Activated CD4-positive, alpha-beta T cell treated with anti-CD3 and anti-CD28 coated beads for 24 hours (primary cell): Measurements from ENCODE around the gene TACC2.
"Not testable (repeated sequence)": the region's sequence is repeated elsewhere in the genome, so short reads cannot be mapped to it uniquely, and the experiment has no call there.

Source experiments
- DNase-seq, 2 donors: peaks; one replicate each; pipeline ENCODE4 v3.0.0-alpha.2; 2020; ENCODE audit warnings: low read depth in 2 of 2

TACC2 gene

GRCh38 chr10:121978511-121978910 is 10.5 kb upstream of the TACC2 start:
- no peak for DNase-seq

- DNase-seq, result no peak
Observed at GRCh38 chr10:121981346-121981745, 7.6 kb upstream of the TACC2 start.

- no peak for DNase-seq
Observed at GRCh38 chr10:121983852-121984251, 5.1 kb upstream of the TACC2 start.

DNA sequence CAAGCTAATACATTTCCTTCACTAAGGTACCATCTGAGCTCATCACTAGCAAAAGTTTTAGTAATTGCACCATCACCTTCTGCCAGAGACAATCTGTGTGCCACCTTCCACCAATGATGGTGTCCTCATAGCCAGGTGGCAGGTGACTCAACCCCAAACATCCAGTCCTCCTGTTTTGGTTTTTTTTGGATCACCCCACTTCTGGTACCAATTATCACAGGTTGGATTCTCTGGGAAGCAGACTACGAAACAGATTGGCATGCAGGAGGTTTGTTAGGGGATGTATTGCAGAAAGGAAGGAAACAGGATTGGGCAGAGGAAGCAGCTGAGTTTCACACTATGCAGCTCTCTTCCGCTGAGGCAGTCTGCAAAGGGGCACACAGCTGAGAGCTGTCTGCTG is 4.5 kb upstream of the TACC2 start:
- DNase-seq, result no peak

- no peak for DNase-seq
Observed at GRCh38 chr10:121990015-121990677, 1.2 kb downstream of the TACC2 start.

DNA sequence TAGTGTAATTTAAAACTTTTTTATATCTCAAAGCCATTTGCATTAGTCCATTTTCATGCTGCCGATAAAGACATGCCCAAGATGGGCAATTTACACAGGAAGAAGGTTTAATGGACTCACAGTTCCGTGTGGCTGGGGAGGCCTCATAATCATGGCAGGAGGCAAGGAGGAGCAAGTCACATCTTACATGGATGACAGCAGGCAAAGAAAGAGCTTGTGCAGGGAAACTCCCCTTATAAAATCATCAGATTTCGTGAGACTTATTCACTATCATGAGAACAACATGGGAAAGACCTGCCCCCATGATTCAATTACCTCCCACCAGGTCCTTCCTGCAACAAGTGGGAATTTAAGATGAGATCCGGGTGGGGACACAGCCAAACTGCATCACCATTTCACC is 2.8 kb downstream of the TACC2 start:
- DNase-seq, result not testable (repeated sequence)

DNA sequence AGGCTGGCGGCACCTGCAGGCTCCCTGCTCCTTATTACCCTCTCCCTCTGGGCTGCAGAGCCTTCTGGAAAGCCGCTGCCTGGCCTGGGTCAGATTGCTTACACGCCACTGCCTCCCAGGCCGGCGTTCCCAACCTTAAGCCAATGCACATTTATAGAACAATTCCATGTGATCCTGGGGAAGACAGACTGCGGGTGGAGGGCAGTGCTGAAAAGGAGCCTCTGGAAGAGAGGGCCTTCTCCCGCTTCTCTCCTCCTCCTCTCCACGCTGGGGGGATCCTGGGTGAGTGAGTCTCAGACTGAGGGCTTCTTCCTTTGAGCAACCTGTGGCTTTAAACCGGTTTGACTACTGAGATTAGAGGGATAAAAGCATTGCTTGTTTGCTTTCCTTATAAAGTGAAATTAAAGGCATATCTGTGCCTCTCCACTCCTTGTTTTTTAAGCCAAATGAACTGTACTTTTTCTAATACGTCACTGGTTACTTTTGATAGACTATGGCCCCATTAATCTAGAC is 5.5 kb downstream of the TACC2 start:
- DNase-seq, result no peak

DNA sequence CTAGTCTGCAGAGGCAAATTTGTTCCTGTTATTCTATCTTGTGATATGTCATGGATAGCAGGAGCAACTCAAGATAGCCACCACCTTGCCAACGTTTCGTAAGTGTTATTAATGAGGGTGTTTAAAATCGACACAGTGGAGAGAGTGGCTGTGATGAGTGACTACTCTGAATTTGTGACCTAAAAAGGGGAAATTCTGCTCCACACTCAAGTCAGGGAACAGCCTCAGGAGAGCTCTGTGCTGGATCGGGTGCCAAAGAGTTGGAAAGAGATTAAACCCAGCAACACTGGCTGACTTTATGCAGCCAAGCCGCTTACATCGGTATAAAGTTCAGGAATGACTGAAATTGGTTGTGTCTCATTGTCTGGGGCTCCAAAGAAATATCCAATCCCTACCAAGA is 9.5 kb downstream of the TACC2 start:
- no peak for DNase-seq

- no peak for DNase-seq
Observed at GRCh38 chr10:121999301-121999700, 10.3 kb downstream of the TACC2 start.

DNA sequence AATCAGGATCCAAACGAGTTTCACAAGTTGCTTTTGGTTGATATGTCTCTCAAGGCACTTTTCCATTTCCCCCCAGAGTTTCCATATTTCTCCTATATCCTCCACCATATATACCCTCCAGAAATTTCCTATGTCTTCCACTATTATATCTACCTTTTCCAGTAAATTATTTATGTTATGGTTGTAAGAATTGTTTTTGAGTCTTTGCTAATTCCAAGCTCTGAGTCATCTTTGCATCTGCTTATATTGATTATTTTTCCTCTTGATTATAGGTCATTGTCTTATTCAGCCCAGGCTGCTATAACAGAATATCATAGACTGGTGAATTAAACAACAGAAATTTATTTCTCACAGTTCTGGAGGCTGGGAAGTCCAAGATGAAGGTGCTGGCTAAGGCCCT is 12.7 kb downstream of the TACC2 start:
- no peak for DNase-seq

DNA sequence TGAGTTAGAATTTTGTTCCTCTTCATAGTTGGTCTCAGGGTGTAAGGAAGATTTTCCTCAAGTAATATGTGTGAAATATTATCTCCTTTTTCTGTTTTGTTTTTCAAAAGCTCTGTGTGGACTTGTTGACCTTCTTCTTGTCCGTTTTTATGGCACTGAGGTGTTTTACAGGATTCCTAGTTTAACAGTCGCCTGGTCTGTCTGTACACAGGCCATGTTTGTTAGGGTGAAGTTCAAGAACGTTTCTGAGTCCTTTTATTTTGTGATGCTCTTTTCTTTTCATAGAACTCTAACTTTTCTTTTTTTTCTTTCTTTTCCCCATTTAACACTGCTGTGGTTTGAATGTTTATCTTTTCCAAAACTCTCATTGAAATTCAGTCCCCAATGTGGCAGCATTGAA is 18.5 kb downstream of the TACC2 start:
- no peak for DNase-seq

- DNase-seq, result no peak
Observed at GRCh38 chr10:122010405-122011050, 21.6 kb downstream of the TACC2 start.

GRCh38 chr10:122012731-122013130 is 23.8 kb downstream of the TACC2 start:
- no peak for DNase-seq

DNA sequence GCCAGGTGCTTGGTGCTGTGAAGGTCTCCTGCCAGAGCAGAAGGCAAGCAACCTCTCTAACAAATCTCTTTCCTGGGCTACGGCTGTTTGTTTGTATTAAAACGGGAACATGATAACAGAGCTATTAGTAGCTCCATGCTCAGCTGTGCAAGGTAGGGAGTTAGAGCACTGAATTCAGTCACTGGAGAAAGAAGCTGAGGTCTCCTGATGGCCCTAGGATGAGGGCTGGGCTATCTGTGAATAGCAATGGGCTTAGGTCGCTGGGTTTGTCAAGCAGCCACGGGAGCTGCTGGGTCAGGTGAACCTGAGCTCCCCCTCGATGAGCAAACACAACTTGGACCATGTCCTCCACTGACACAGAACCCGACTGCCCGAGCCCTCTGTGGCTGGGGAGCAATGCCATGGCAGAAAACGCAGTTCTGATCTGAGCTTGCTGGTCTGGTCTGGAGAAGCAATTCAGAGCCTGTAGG is 24.4 kb downstream of the TACC2 start:
- no peak for DNase-seq

- DNase-seq, result no peak
Observed at GRCh38 chr10:122014652-122015248, 25.8 kb downstream of the TACC2 start.

- not testable (repeated sequence) for DNase-seq
Observed at GRCh38 chr10:122017926-122018325, 29.0 kb downstream of the TACC2 start.

- no peak for DNase-seq
Observed at GRCh38 chr10:122018491-122018890, 29.5 kb downstream of the TACC2 start.

DNA sequence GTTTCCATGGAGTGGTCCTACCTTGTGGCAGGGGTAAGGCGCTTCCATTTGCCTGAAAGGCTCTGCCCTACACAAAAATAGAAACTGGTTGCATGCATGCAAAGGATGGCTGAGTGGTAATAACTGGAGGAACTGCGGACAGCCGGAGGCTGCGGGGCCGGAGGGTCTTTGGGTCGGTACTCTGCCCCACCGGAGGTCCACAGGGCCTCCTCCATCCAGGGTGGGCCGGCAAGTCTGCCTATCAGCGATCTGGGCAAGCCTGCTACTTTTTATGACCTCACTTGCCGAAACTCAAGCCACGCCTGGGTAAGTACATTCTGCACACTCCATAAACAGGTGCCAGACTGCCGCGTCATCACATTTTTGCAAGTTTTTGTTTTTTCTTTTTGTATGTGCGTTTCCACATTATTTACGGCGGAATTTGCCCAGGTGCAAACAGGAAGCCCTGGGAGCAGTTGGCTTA is 30.0 kb downstream of the TACC2 start:
- no peak for DNase-seq

GRCh38 chr10:122019414-122019975 is 30.5 kb downstream of the TACC2 start:
- DNase-seq, result no peak

- DNase-seq, result no peak
Observed at GRCh38 chr10:122020226-122020625, 31.3 kb downstream of the TACC2 start.

- DNase-seq, result no peak
Observed at GRCh38 chr10:122021379-122021778, 32.4 kb downstream of the TACC2 start.

DNA sequence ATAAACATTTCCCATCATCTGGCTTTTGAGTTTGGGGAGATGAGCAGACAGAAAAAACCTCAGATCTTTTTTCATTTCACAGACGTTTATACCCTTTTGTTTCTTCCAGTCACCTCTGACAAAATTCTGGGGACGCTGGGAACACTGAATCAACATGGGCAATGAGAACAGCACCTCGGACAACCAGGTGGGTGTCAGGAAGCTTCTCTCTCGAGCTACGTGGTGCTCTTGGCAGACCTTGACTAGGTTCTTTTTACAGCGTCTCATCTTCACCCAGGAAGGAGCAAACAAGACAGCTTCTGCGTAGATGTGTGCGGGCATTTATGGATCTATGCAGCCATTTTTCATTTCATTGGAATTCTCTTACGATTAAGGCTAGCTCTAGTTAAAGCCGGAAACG is 32.9 kb downstream of the TACC2 start:
- no peak for DNase-seq

- DNase-seq, result no peak
Observed at GRCh38 chr10:122022276-122022675, 33.3 kb downstream of the TACC2 start.
